Skeletal muscle satellite cell (primary cell): ENCODE results near the gene GPR62.
A peak's percentile ranks its signal among the peaks of the same experiment; 100 is the strongest.
"Not testable (repeated sequence)": the region's sequence is repeated elsewhere in the genome, so short reads cannot be mapped to it uniquely, and the experiment has no call there.

Source experiments
- H3K27me3 ChIP-seq: 2 replicates; pipeline ENCODE4 v1.7.0; 2013; ENCODE audit warnings: low read length; ENCODE audit not compliant: control insufficient read depth, insufficient read depth
- H3K36me3 ChIP-seq: 2 replicates; pipeline ENCODE4 v1.7.0; 2013; ENCODE audit warnings: mild to moderate bottlenecking, control low read depth, low read length; ENCODE audit not compliant: insufficient read depth
- H3K4me1 ChIP-seq: 2 replicates; pipeline ENCODE4 v1.7.0; 2013; ENCODE audit warnings: low read length; ENCODE audit not compliant: control insufficient read depth, insufficient read depth
- H3K4me2 ChIP-seq: 2 replicates; pipeline ENCODE4 v1.7.0; 2013; ENCODE audit warnings: mild to moderate bottlenecking, low read length
- H3K4me3 ChIP-seq: 2 replicates; pipeline ENCODE4 v1.7.0; 2013; ENCODE audit warnings: low read length
- H3K9ac ChIP-seq: 2 replicates; pipeline ENCODE4 v1.7.0; 2013; ENCODE audit warnings: mild to moderate bottlenecking, low read depth, low read length, moderate library complexity
- H3K9me3 ChIP-seq: replicated peaks from 2 replicates; pipeline ENCODE4 v1.7.0; 2013; ENCODE audit warnings: mild to moderate bottlenecking, control low read depth, low read length

The GPR62 gene

GRCh38 chr3:51993657-51994056 lies 38.5 kb downstream of the GPR62 start:
- peaks cover 40% of the 10 kb centered on the region for H3K36me3 ChIP-seq
- H3K4me3 ChIP-seq = peak overlapping the region; percentile 11
- peaks cover 22% of the 10 kb centered on the region for H3K4me1 ChIP-seq
- not testable (repeated sequence) for H3K27me3 ChIP-seq, H3K9me3 ChIP-seq
- H3K4me2 ChIP-seq = peak overlapping the region; percentile 97
- peak overlapping the region; percentile 57 for H3K9ac ChIP-seq

- Histone ChIP-seq H3K9me3 (no peaks in the 10 kb centered on the region), H3K27me3 (peaks cover 3% of the 10 kb centered on the region), H3K36me3 (peaks cover 40% of the 10 kb centered on the region), H3K9ac (peak overlapping the region; percentile 99), H3K4me1 (peaks cover 22% of the 10 kb centered on the region), H3K4me2 (peak overlapping the region; percentile 97), H3K4me3 (peak overlapping the region; percentile 81)
These were observed 39.3 kb downstream of the GPR62 start for GRCh38 chr3:51994530-51994929.

- peaks cover 3% of the 10 kb centered on the region for H3K27me3 ChIP-seq
- peaks cover 22% of the 10 kb centered on the region for H3K4me1 ChIP-seq
- peaks cover 40% of the 10 kb centered on the region for H3K36me3 ChIP-seq
- H3K4me2 ChIP-seq = peak within 1 kb of the TSS; percentile 97
- peak within 1 kb of the TSS; percentile 99 for H3K9ac ChIP-seq
- no peaks in the 10 kb centered on the region for H3K9me3 ChIP-seq
- peak within 1 kb of the TSS; percentile 81 for H3K4me3 ChIP-seq
These were observed 40.4 kb downstream of the GPR62 start, which contains the start of gene RPL29 for GRCh38 chr3:51995346-51996163. Gene RPL29, minus strand, starts transcription at chr3:51995895. Its CDS starts 434 bp downstream, at chr3:51995461.

- no peaks in the 10 kb centered on the region for H3K9me3 ChIP-seq
- no peak overlapping the region for H3K4me3 ChIP-seq
- H3K27me3 ChIP-seq = peaks cover 3% of the 10 kb centered on the region
- no peak overlapping the region for H3K4me2 ChIP-seq
- H3K4me1 ChIP-seq = peaks cover 22% of the 10 kb centered on the region
- peaks cover 30% of the 10 kb centered on the region for H3K36me3 ChIP-seq
- no peak overlapping the region for H3K9ac ChIP-seq
These were observed 42.0 kb downstream of the GPR62 start for GRCh38 chr3:51997172-51997571.

- H3K9me3 ChIP-seq = no peaks in the 10 kb centered on the region
- H3K9ac ChIP-seq = no peak overlapping the region
- H3K4me3 ChIP-seq = no peak overlapping the region
- H3K4me1 ChIP-seq = peaks cover 16% of the 10 kb centered on the region
- no peak overlapping the region for H3K4me2 ChIP-seq
- H3K27me3 ChIP-seq = peaks cover 3% of the 10 kb centered on the region
- H3K36me3 ChIP-seq = peaks cover 22% of the 10 kb centered on the region
These were observed 42.9 kb downstream of the GPR62 start for GRCh38 chr3:51997935-51998596.

- H3K9ac ChIP-seq = no peak overlapping the region
- H3K4me1 ChIP-seq = peaks cover 11% of the 10 kb centered on the region
- peaks cover 16% of the 10 kb centered on the region for H3K36me3 ChIP-seq
- H3K27me3 ChIP-seq = peaks cover 3% of the 10 kb centered on the region
- no peaks in the 10 kb centered on the region for H3K9me3 ChIP-seq
- H3K4me3 ChIP-seq = no peak overlapping the region
- no peak overlapping the region for H3K4me2 ChIP-seq
These were observed 43.6 kb downstream of the GPR62 start for GRCh38 chr3:51998774-51999173.

GRCh38 chr3:51999846-52000245 lies 44.7 kb downstream of the GPR62 start:
- H3K4me2 ChIP-seq = no peak overlapping the region
- no peaks in the 10 kb centered on the region for H3K9me3 ChIP-seq
- H3K27me3 ChIP-seq = peaks cover 3% of the 10 kb centered on the region
- no peak overlapping the region for H3K9ac ChIP-seq
- H3K4me3 ChIP-seq = no peak overlapping the region
- H3K36me3 ChIP-seq = peaks cover 5% of the 10 kb centered on the region
- H3K4me1 ChIP-seq = peaks cover under 1% of the 10 kb centered on the region

- H3K36me3 ChIP-seq = no peaks in the 10 kb centered on the region
- peaks cover 3% of the 10 kb centered on the region for H3K27me3 ChIP-seq
- no peak overlapping the region for H3K4me2 ChIP-seq
- H3K4me3 ChIP-seq = no peak overlapping the region
- H3K4me1 ChIP-seq = peaks cover 13% of the 10 kb centered on the region
- H3K9ac ChIP-seq = no peak overlapping the region
- H3K9me3 ChIP-seq = no peaks in the 10 kb centered on the region
These were observed 46.3 kb downstream of the GPR62 start for GRCh38 chr3:52001443-52001974.

- H3K4me1 ChIP-seq = peaks cover 13% of the 10 kb centered on the region
- no peak overlapping the region for H3K9ac ChIP-seq
- H3K9me3 ChIP-seq = no peaks in the 10 kb centered on the region
- no peaks in the 10 kb centered on the region for H3K36me3 ChIP-seq
- H3K4me2 ChIP-seq = no peak overlapping the region
- no peak overlapping the region for H3K4me3 ChIP-seq
- peaks cover 3% of the 10 kb centered on the region for H3K27me3 ChIP-seq
These were observed 47.6 kb downstream of the GPR62 start for GRCh38 chr3:52002748-52003147.

GRCh38 chr3:52004163-52004787 lies 49.1 kb downstream of the GPR62 start:
- Histone ChIP-seq H3K27me3 (no peaks in the 10 kb centered on the region), H3K4me3 (no peak overlapping the region), H3K9ac (no peak overlapping the region), H3K4me1 (peaks cover 13% of the 10 kb centered on the region), H3K9me3 (no peaks in the 10 kb centered on the region), H3K36me3 (no peaks in the 10 kb centered on the region), H3K4me2 (no peak overlapping the region)

GRCh38 chr3:52004906-52005395 lies 49.8 kb downstream of the GPR62 start:
- H3K27me3 ChIP-seq = no peaks in the 10 kb centered on the region
- peak overlapping the region; percentile 33 for H3K4me3 ChIP-seq
- peaks cover 13% of the 10 kb centered on the region for H3K4me1 ChIP-seq
- no peaks in the 10 kb centered on the region for H3K36me3 ChIP-seq
- H3K4me2 ChIP-seq = peak overlapping the region; percentile 68
- H3K9ac ChIP-seq = peak overlapping the region; percentile 46
- H3K9me3 ChIP-seq = no peaks in the 10 kb centered on the region
